ENCODE data around the gene SPATC1L. TPM values are rescaled to one million over a fixed set of nuclear protein-coding genes. Genes with fewer than 3 reads are reported as not detected.

SPATC1L gene
- total RNA-seq, 2 experiments from 2014 or later: 4.7 to 8.3 TPM

DNA sequence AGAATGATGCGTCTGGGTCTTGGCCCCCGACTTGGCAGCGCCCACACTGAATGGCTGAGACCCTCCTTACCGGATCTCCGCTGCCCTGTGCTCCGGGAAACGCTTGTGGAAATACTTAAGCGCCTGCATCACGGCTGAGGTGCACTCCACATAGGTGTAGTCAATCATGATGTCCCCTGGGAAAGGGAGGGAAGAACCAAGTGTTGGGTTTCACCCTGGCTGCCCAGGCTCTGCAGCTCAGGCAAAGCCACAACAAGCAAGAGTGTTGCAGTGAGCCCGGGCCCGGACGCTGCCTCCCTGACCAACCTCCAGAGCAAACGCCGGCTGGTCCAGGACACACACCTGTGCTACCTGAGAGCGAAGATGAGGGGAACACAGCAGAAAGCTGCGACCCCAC is 21.5 kb upstream of the SPATC1L start:
- no TSS peak for BruUV-seq (replicated peaks)
- Histone ChIP-seq H3K9me2 (ENCODE audit: insufficient read depth, low read length) (no peaks in the 10 kb centered on the region), H3K27ac (ENCODE audit: low read depth, low read length, poor library complexity, severe bottlenecking) (no peak overlapping the region), H3K9me3 (ENCODE audit: low read length) (no peaks in the 10 kb centered on the region), H3K4me3 (ENCODE audit: low read depth, low read length, poor library complexity, severe bottlenecking) (no peak overlapping the region), H3K4me1 (ENCODE audit: insufficient read depth, low read length, poor library complexity, severe bottlenecking) (peaks cover 3% of the 10 kb centered on the region), H3K79me2 (ENCODE audit: insufficient read depth, low read depth, low read length) (no peaks in the 10 kb centered on the region), H3K36me3 (ENCODE audit: insufficient read depth, low read length) (peaks cover 35% of the 10 kb centered on the region; the same call in 1 of the 2 replicates), H4K20me1 (ENCODE audit: insufficient read depth, low read length) (no peaks in the 10 kb centered on the region), H2AFZ (ENCODE audit: low read length) (no peak overlapping the region), H3K4me2 (ENCODE audit: low read length) (no peak overlapping the region)
- intact Hi-C loops (cut with micrococcal nuclease; ENCODE audit: unreplicated experiment): no loop called here
- no peak for DNase-seq (ENCODE audit: low spot score)
- TF ChIP-seq, protein P1, sequence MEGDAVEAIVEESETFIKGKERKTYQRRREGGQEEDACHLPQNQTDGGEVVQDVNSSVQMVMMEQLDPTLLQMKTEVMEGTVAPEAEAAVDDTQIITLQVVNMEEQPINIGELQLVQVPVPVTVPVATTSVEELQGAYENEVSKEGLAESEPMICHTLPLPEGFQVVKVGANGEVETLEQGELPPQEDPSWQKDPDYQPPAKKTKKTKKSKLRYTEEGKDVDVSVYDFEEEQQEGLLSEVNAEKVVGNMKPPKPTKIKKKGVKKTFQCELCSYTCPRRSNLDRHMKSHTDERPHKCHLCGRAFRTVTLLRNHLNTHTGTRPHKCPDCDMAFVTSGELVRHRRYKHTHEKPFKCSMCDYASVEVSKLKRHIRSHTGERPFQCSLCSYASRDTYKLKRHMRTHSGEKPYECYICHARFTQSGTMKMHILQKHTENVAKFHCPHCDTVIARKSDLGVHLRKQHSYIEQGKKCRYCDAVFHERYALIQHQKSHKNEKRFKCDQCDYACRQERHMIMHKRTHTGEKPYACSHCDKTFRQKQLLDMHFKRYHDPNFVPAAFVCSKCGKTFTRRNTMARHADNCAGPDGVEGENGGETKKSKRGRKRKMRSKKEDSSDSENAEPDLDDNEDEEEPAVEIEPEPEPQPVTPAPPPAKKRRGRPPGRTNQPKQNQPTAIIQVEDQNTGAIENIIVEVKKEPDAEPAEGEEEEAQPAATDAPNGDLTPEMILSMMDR (conservative IDR thresholded peaks at IDR 0.05; ENCODE audit: low read length): no peak
- TF ChIP-seq EZH2phosphoT487 (IDR thresholded peaks at IDR 0.05; ENCODE audit: borderline replicate concordance, low read depth, low read length): no peak
- POLR2A ChIA-PET: no interaction called here
- CTCF ChIA-PET (ENCODE audit: unreplicated experiment): no interaction called here

DNA sequence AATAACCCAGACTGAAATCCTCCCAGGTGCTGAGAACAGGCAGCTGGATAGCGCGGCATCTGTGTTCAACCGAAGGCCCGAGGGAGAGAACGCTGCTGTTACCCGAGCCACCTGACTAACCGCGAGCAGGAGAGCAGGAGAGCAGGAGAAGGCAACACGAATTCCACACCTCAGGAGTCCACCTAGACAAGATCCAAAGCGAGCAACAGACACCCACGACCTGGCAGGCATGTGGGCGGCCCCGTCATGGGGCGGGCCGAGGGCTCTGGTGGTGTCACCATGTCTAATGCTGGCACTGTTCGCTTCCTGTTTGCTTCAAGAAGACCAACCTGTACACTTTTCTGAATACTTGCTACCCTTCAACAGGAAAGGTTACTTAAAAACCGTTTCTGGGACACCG is 20.9 kb upstream of the SPATC1L start:
- ChIA-PET CTCF (ENCODE audit: unreplicated experiment) (no interaction called here), POLR2A (no interaction called here)
- Histone ChIP-seq H3K4me2 (ENCODE audit: low read length) (no peak overlapping the region), H4K20me1 (ENCODE audit: insufficient read depth, low read length) (no peaks in the 10 kb centered on the region), H3K4me3 (ENCODE audit: low read depth, low read length, poor library complexity, severe bottlenecking) (no peak overlapping the region), H2AFZ (ENCODE audit: low read length) (no peak overlapping the region), H3K9me2 (ENCODE audit: insufficient read depth, low read length) (no peaks in the 10 kb centered on the region), H3K4me1 (ENCODE audit: insufficient read depth, low read length, poor library complexity, severe bottlenecking) (peaks cover 3% of the 10 kb centered on the region), H3K79me2 (ENCODE audit: insufficient read depth, low read depth, low read length) (no peaks in the 10 kb centered on the region), H3K27ac (ENCODE audit: low read depth, low read length, poor library complexity, severe bottlenecking) (no peak overlapping the region), H3K36me3 (ENCODE audit: insufficient read depth, low read length) (peaks cover 37% of the 10 kb centered on the region; the same call in 1 of the 2 replicates), H3K9me3 (ENCODE audit: low read length) (no peaks in the 10 kb centered on the region)
- no TSS peak for BruUV-seq (replicated peaks)
- TF ChIP-seq, protein P1 (conservative IDR thresholded peaks at IDR 0.05; ENCODE audit: low read length): no peak
- no peak for TF ChIP-seq EZH2phosphoT487 (IDR thresholded peaks at IDR 0.05; ENCODE audit: borderline replicate concordance, low read depth, low read length)
- intact Hi-C loops (cut with micrococcal nuclease; ENCODE audit: unreplicated experiment): no loop called here
- no peak for DNase-seq (ENCODE audit: low spot score)

DNA sequence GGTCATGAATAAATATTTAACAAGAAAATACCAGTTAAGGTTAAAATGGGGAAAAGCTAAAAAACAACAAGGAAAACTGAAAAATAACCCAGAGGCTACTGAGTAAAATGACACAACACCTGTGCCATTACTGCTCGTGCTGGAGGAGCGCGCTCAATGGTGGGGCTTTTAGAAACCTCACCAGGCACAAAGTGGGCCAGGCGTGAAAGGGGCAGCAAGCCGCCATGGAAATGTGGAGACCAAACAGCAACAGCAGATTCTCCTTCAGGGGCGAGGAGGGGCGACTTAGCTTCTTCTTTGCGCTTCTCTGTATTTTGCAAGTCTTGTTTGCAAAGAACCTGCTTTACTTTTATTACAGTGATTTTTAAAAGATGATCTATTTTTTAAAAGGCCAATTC is 18.9 kb upstream of the SPATC1L start:
- BruUV-seq (replicated peaks): no TSS peak
- Histone ChIP-seq H2AFZ (ENCODE audit: low read length) (no peak overlapping the region), H3K9me2 (ENCODE audit: insufficient read depth, low read length) (no peaks in the 10 kb centered on the region), H3K27ac (ENCODE audit: low read depth, low read length, poor library complexity, severe bottlenecking) (no peak overlapping the region), H3K9me3 (ENCODE audit: low read length) (no peaks in the 10 kb centered on the region), H3K36me3 (ENCODE audit: insufficient read depth, low read length) (peaks cover 52% of the 10 kb centered on the region), H4K20me1 (ENCODE audit: insufficient read depth, low read length) (no peaks in the 10 kb centered on the region), H3K4me2 (ENCODE audit: low read length) (no peak overlapping the region), H3K79me2 (ENCODE audit: insufficient read depth, low read depth, low read length) (no peaks in the 10 kb centered on the region), H3K4me3 (ENCODE audit: low read depth, low read length, poor library complexity, severe bottlenecking) (no peak overlapping the region), H3K4me1 (ENCODE audit: insufficient read depth, low read length, poor library complexity, severe bottlenecking) (peaks cover 3% of the 10 kb centered on the region)
- ChIA-PET POLR2A (interaction anchor here (0.6 kb wide), 2 partner anchors 16 to 939 kb away, joined by 3 to 4 read pairs; no protein-coding TSS in a partner anchor), CTCF (ENCODE audit: unreplicated experiment) (no interaction called here)
- intact Hi-C loops (cut with micrococcal nuclease; ENCODE audit: unreplicated experiment): no loop called here
- DNase-seq (ENCODE audit: low spot score): no peak
- TF ChIP-seq EZH2phosphoT487 (IDR thresholded peaks at IDR 0.05; ENCODE audit: borderline replicate concordance, low read depth, low read length): no peak
- TF ChIP-seq, protein P1 (conservative IDR thresholded peaks at IDR 0.05; ENCODE audit: low read length): no peak

All from OCI-LY7 (cell line).